ENCODE results near the gene BHMT2. TPM values are rescaled to one million over a fixed set of nuclear protein-coding genes. Genes with fewer than 3 reads are reported as not detected.
A peak's percentile ranks its signal among the peaks of the same experiment; 100 is the strongest.

BHMT2 gene
- total and polyA plus RNA-seq, 2 of the 4 experiments (the other 2 are of a cell fraction) = 0.36 to 0.60 TPM

- Histone ChIP-seq H2AK9ac (replicated peaks; ENCODE audit: low read depth, low read length, poor library complexity) (peak overlapping the region; percentile 47), H4K8ac (ENCODE audit: low read depth in 2 of 2, low read length in 2 of 2) (no peak overlapping the region), H3K56ac (ENCODE audit: extremely low read depth, insufficient read depth, low read length) (no peak overlapping the region), H3K18ac (ENCODE audit: low read depth, low read length) (no peak overlapping the region), H2AFZ (replicated peaks; ENCODE audit: low read length, poor library complexity) (peak overlapping the region; percentile 37), H3K23ac (ENCODE audit: low read depth, low read length) (no peak overlapping the region), H3K4me1 (ENCODE audit: control insufficient read depth, insufficient read depth, low read length) (no peaks in the 10 kb centered on the region), H4K91ac (ENCODE audit: insufficient read depth, low read depth, low read length) (no peak overlapping the region), H3K4me2 (ENCODE audit: low read depth, low read length) (no peak overlapping the region), H3K9me3 (ENCODE audit: control insufficient read depth, insufficient read depth, low read length) (peaks cover 2% of the 10 kb centered on the region; the same call in 1 of the 2 replicates), H3K9me1 (ENCODE audit: insufficient read depth, low read length) (no peaks in the 10 kb centered on the region), H2BK15ac (ENCODE audit: low read depth, low read length) (no peak overlapping the region), H4K20me1 (ENCODE audit: insufficient read depth, low read length) (no peaks in the 10 kb centered on the region), H4K5ac (ENCODE audit: low read depth, low read length) (no peak overlapping the region), H3K36me3 (ENCODE audit: control insufficient read depth, insufficient read depth, low read length) (no peaks in the 10 kb centered on the region), H2BK5ac (ENCODE audit: low read depth, low read length, poor library complexity, severe bottlenecking) (no peak overlapping the region), H2AK5ac (ENCODE audit: low read depth, low read length) (no peak overlapping the region), H3K4me3 (ENCODE audit: insufficient read depth, low read depth, low read length) (no peak overlapping the region), H3K27ac (ENCODE audit: insufficient read depth, low read length) (no peak overlapping the region), H3K4ac (ENCODE audit: low read depth, low read length) (no peak overlapping the region), H3K79me1 (ENCODE audit: low read depth in 1 of 2, low read length in 2 of 2) (no peaks in the 10 kb centered on the region), H3K14ac (replicated peaks; ENCODE audit: low read depth, low read length) (no peak overlapping the region), H2BK120ac (ENCODE audit: low read depth, low read length) (no peak overlapping the region), H3K27me3 (ENCODE audit: control insufficient read depth, insufficient read depth, low read length) (peaks cover 2% of the 10 kb centered on the region), H3K9ac (ENCODE audit: low read depth, low read length) (no peak overlapping the region), H2BK20ac (ENCODE audit: low read depth, low read length) (no peak overlapping the region)
- intact Hi-C loops (cut with micrococcal nuclease) (no loop called here), dilution Hi-C loops (cut with HindIII; ENCODE audit: low sequenced_read_pairs, unreplicated experiment) (no loop called here), in situ Hi-C loops (cut with MboI; ENCODE audit: low sequenced_read_pairs) (no loop called here)
- WGBS, 2 experiments (ENCODE audit: extremely low coverage in 2 of 2, insufficient read length in 1 of 2) = 95% methylated on average over 7 of the region's 10 CpGs; no CpG with 5 or more reads in 1 of the 2 experiments
- ATAC-seq (ENCODE audit: low read depth) (no peak), DNase-seq (peak; percentile 4)
- TF ChIP-seq ELK1 (IDR thresholded peaks at IDR 0.05; ENCODE audit: borderline replicate concordance, low read depth, low read length) = no peak
- TF ChIP-seq USF2 (IDR thresholded peaks at IDR 0.05; ENCODE audit: low read depth, low read length) = no peak
- TF ChIP-seq CTCF (conservative IDR thresholded peaks at IDR 0.05; ENCODE audit: low read depth, low read length) = no peak
- TF ChIP-seq NFE2L2 (IDR thresholded peaks at IDR 0.05; ENCODE audit: low read depth, low read length) = no peak
- TF ChIP-seq RCOR1 (IDR thresholded peaks at IDR 0.05; ENCODE audit: insufficient replicate concordance, low read length) = no peak
- TF ChIP-seq RAD21 (IDR thresholded peaks at IDR 0.05; ENCODE audit: low read length) = no peak
- TF ChIP-seq CEBPB (IDR thresholded peaks at IDR 0.05; ENCODE audit: low read depth, low read length) = no peak
- no peak for TF ChIP-seq BHLHE40 (IDR thresholded peaks at IDR 0.05; ENCODE audit: low read depth, low read length)
- no peak for TF ChIP-seq POLR2A (IDR thresholded peaks at IDR 0.05; ENCODE audit: low read depth, low read length)
- TF ChIP-seq RFX5 (IDR thresholded peaks at IDR 0.05; ENCODE audit: low read depth, low read length) = no peak
- TF ChIP-seq MAZ (IDR thresholded peaks at IDR 0.05; ENCODE audit: borderline replicate concordance, low read depth, low read length) = no peak
- no peak for TF ChIP-seq SMC3 (IDR thresholded peaks at IDR 0.05; ENCODE audit: low read depth, low read length)
- TF ChIP-seq MAFK (IDR thresholded peaks at IDR 0.05; ENCODE audit: low read depth, low read length) = no peak
- no peak for TF ChIP-seq MXI1 (IDR thresholded peaks at IDR 0.05; ENCODE audit: borderline replicate concordance, low read depth, low read length)
- no peak for TF ChIP-seq CHD1 (IDR thresholded peaks at IDR 0.05; ENCODE audit: low read depth, low read length)
- CTCF ChIA-PET = interaction anchor here (0.6 kb wide), 1 partner anchor 469 kb away, joined by 3 read pairs; no protein-coding TSS in a partner anchor
- POLR2A ChIA-PET (ENCODE audit: unreplicated experiment) = no interaction called here
- BruUV-seq (replicated peaks) = no TSS peak
Observed at GRCh38 chr5:79032031-79032695, 37.4 kb upstream of the BHMT2 start.

Measured in IMR-90 (cell line).